Panc1 (cell line): ENCODE results near the gene PEX5L. TPM values are rescaled to one million over a fixed set of nuclear protein-coding genes. Genes with fewer than 3 reads are reported as not detected.

Experiments used
- ATAC-seq: fragments of 200-7000 bp; cut with Tn5 transposase; 2 replicates; pipeline ENCODE4 v1.9.1; 2020; ENCODE audit warnings: mild to moderate bottlenecking, moderate library complexity
- BruUV-seq: library from RNA; stranded (reverse); fragments of 400-500 nt; replicated peaks from 2 replicates; lab custom pipeline; 2021; lab: Mats Ljungman, UMichigan
- CTCF ChIA-PET: fragments of 300-600 bp; sonication (Branson Sonifier 250); formaldehyde crosslinking; loops from one replicate; lab custom pipeline; 2022; ENCODE audit warnings: antibody characterized with exemption; lab: Charles Lee
- POLR2A ChIA-PET: fragments of 300-600 bp; sonication (Branson Sonifier 250); formaldehyde crosslinking; loops from one replicate; lab custom pipeline; 2022; ENCODE audit warnings: antibody characterized with exemption; lab: Charles Lee
- DNase-seq: peaks from one replicate; pipeline ENCODE4 v3.0.0-alpha.2; 2010; ENCODE audit warnings: low read depth, low spot score
- H3K27ac ChIP-seq: 2 replicates; pipeline ENCODE4 v1.5.1; 2011; ENCODE audit warnings: mild to moderate bottlenecking, low read length, inconsistent platforms
- H3K27me3 ChIP-seq: fragments of 200-500 bp; sonication (Bioruptor generic); 2 replicates; pipeline ENCODE4 v1.6.0; 2014; ENCODE audit warnings: low read length, inconsistent platforms; ENCODE audit not compliant: control insufficient read depth, insufficient read depth
- H3K36me3 ChIP-seq: fragments of 200-500 bp; sonication (Bioruptor generic); 2 replicates; pipeline ENCODE4 v1.5.1; 2014; ENCODE audit warnings: inconsistent platforms, mild to moderate bottlenecking, low read length, moderate library complexity; ENCODE audit not compliant: control insufficient read depth, insufficient read depth
- H3K4me1 ChIP-seq: 2 replicates; pipeline ENCODE4 v1.5.1; 2011; ENCODE audit warnings: inconsistent platforms, mild to moderate bottlenecking, low read length, moderate library complexity; ENCODE audit not compliant: control insufficient read depth, insufficient read depth
- H3K4me3 ChIP-seq, 2 experiments: 2 replicates each; pipeline ENCODE4 v1.5.1; 2011 to 2012; ENCODE audit warnings: low read depth in 2 of 2, low read length in 2 of 2, mild to moderate bottlenecking in 2 of 2, inconsistent platforms in 1 of 2, moderate library complexity in 1 of 2
- H3K9me3 ChIP-seq: fragments of 200-500 bp; sonication (Bioruptor generic); 2 replicates; pipeline ENCODE4 v1.5.1; 2014; ENCODE audit warnings: low read depth, mild to moderate bottlenecking, inconsistent platforms, low read length, moderate library complexity; ENCODE audit not compliant: control insufficient read depth, insufficient read depth
- CTCF ChIP-seq: fragments of 450-650 bp; IDR thresholded peaks from 2 replicates; pipeline ENCODE4 v1.5.1; 2017; ENCODE audit warnings: mild to moderate bottlenecking
- POLR2AphosphoS5 ChIP-seq: IDR thresholded peaks from 2 replicates; pipeline ENCODE4 v1.6.1; 2012; ENCODE audit warnings: mild to moderate bottlenecking, low read depth, low read length, moderate library complexity
- SIN3A ChIP-seq: IDR thresholded peaks from 2 replicates; pipeline ENCODE4 v1.6.1; 2012; ENCODE audit warnings: low read depth, mild to moderate bottlenecking, low read length, moderate library complexity, borderline replicate concordance; ENCODE audit not compliant: insufficient read depth
- TCF7L2 ChIP-seq: IDR thresholded peaks from 2 replicates; pipeline ENCODE4 v1.6.1; 2011; ENCODE audit warnings: mild to moderate bottlenecking, low read depth, low read length, inconsistent platforms
- in situ Hi-C: cut with HindIII; loops from 2 replicates; pipeline ENCODE4 v1.10.0; 2016; ENCODE audit warnings: low sequenced_read_pairs, low pct_unique_long_range_greater_than_20kb
- intact Hi-C: fragments of 100-400 bp; cut with micrococcal nuclease; formaldehyde crosslinking; loops from one replicate; pipeline ENCODE4 v1.10.0; 2022; ENCODE audit not compliant: unreplicated experiment
- total RNA-seq: library from RNA; stranded (reverse); gene quantifications from one replicate; pipeline ENCODE4 v1.2.1, GENCODE V29; 2021; ENCODE audit not compliant: unreplicated experiment
- TF ChIP-seq, protein P1 (sequence below), 2 experiments: IDR thresholded peaks; 2 replicates each; pipeline ENCODE4 v1.6.1; 2011 to 2012; ENCODE audit warnings: low read depth in 2 of 2, control low read depth in 1 of 2, low read length in 1 of 2, mild to moderate bottlenecking in 1 of 2, moderate library complexity in 1 of 2; ENCODE audit not compliant: insufficient read depth in 1 of 2

PEX5L gene
- total RNA-seq, 1 experiment from 2014 or later = 0.23 TPM

GRCh38 chr3:179881791-179882190 lies 154.9 kb downstream of the PEX5L start:
- intact Hi-C loops = no loop called here
- no peaks in the 10 kb centered on the region for H3K36me3 ChIP-seq
- H3K4me1 ChIP-seq = no peaks in the 10 kb centered on the region
- H3K4me3 ChIP-seq = no peak overlapping the region
- H3K27ac ChIP-seq = no peak overlapping the region
- ChIA-PET CTCF (no interaction called here), POLR2A (no interaction called here)
- no peak for TF ChIP-seq TCF7L2
- no peak for TF ChIP-seq POLR2AphosphoS5
- TF ChIP-seq, protein P1, sequence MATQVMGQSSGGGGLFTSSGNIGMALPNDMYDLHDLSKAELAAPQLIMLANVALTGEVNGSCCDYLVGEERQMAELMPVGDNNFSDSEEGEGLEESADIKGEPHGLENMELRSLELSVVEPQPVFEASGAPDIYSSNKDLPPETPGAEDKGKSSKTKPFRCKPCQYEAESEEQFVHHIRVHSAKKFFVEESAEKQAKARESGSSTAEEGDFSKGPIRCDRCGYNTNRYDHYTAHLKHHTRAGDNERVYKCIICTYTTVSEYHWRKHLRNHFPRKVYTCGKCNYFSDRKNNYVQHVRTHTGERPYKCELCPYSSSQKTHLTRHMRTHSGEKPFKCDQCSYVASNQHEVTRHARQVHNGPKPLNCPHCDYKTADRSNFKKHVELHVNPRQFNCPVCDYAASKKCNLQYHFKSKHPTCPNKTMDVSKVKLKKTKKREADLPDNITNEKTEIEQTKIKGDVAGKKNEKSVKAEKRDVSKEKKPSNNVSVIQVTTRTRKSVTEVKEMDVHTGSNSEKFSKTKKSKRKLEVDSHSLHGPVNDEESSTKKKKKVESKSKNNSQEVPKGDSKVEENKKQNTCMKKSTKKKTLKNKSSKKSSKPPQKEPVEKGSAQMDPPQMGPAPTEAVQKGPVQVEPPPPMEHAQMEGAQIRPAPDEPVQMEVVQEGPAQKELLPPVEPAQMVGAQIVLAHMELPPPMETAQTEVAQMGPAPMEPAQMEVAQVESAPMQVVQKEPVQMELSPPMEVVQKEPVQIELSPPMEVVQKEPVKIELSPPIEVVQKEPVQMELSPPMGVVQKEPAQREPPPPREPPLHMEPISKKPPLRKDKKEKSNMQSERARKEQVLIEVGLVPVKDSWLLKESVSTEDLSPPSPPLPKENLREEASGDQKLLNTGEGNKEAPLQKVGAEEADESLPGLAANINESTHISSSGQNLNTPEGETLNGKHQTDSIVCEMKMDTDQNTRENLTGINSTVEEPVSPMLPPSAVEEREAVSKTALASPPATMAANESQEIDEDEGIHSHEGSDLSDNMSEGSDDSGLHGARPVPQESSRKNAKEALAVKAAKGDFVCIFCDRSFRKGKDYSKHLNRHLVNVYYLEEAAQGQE (IDR thresholded peaks at IDR 0.05; ENCODE audit: insufficient read depth in 1 of 2, low read depth in 2 of 2, low read length in 1 of 2) = no peak
- no peak for TF ChIP-seq CTCF
- TF ChIP-seq SIN3A = no peak
- no peaks in the 10 kb centered on the region for H3K27me3 ChIP-seq
- no TSS peak for BruUV-seq
- ATAC-seq (no peak), DNase-seq (no peak)
- in situ Hi-C loops = no loop called here
- H3K9me3 ChIP-seq = no peaks in the 10 kb centered on the region

GRCh38 chr3:179880868-179881267 lies 155.9 kb downstream of the PEX5L start:
- Histone ChIP-seq H3K27me3 (no peaks in the 10 kb centered on the region), H3K9me3 (no peaks in the 10 kb centered on the region), H3K27ac (no peak overlapping the region), H3K4me1 (no peaks in the 10 kb centered on the region), H3K4me3 (no peak overlapping the region), H3K36me3 (no peaks in the 10 kb centered on the region)
- BruUV-seq = no TSS peak
- TF ChIP-seq POLR2AphosphoS5 = no peak
- no peak for TF ChIP-seq SIN3A
- TF ChIP-seq, protein P1 (IDR thresholded peaks at IDR 0.05; ENCODE audit: insufficient read depth in 1 of 2, low read depth in 2 of 2, low read length in 1 of 2) = no peak
- no peak for TF ChIP-seq TCF7L2
- no peak for DNase-seq
- CTCF ChIA-PET = no interaction called here
- in situ Hi-C loops (no loop called here), intact Hi-C loops (no loop called here)
- ATAC-seq = no peak
- POLR2A ChIA-PET = no interaction called here
